ENCODE data around the gene PEMT.

The PEMT gene

GRCh38 chr17:17546399-17547185, 44.9 kb downstream of the PEMT start:
- TF ChIP-seq, protein P1, sequence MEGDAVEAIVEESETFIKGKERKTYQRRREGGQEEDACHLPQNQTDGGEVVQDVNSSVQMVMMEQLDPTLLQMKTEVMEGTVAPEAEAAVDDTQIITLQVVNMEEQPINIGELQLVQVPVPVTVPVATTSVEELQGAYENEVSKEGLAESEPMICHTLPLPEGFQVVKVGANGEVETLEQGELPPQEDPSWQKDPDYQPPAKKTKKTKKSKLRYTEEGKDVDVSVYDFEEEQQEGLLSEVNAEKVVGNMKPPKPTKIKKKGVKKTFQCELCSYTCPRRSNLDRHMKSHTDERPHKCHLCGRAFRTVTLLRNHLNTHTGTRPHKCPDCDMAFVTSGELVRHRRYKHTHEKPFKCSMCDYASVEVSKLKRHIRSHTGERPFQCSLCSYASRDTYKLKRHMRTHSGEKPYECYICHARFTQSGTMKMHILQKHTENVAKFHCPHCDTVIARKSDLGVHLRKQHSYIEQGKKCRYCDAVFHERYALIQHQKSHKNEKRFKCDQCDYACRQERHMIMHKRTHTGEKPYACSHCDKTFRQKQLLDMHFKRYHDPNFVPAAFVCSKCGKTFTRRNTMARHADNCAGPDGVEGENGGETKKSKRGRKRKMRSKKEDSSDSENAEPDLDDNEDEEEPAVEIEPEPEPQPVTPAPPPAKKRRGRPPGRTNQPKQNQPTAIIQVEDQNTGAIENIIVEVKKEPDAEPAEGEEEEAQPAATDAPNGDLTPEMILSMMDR (conservative IDR thresholded peaks at IDR 0.05; ENCODE audit: control insufficient read depth, insufficient read depth, low read depth, low read length): no peak
- no peak overlapping the region for H3K4me3 ChIP-seq (ENCODE audit: control insufficient read depth, low read depth, low read length)
- DNase-seq (ENCODE audit: low read depth): no peak

DNA sequence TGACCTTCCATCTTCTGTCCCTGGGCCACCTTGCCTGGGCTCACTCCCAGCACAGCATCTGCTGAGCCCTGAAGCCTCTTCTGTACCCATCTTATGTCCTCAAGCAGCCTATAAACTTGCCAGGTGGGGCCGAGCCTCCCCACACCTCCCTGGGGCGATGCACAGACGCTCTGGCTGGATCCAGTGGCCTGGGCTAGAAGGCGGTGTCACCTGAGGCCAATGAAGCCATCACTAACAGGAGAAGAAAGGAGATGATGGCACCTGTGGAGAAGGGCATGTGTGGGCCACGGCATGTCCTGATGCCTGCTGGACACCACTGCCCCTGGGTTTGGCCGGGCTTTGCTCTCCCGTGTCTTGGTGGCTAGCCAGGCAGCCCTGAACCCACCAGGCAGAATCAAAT, 45.5 kb downstream of the PEMT start:
- TF ChIP-seq, protein P1 (conservative IDR thresholded peaks at IDR 0.05; ENCODE audit: control insufficient read depth, insufficient read depth, low read depth, low read length): no peak
- no peak overlapping the region for H3K4me3 ChIP-seq (ENCODE audit: control insufficient read depth, low read depth, low read length)
- DNase-seq (ENCODE audit: low read depth): no peak

DNA sequence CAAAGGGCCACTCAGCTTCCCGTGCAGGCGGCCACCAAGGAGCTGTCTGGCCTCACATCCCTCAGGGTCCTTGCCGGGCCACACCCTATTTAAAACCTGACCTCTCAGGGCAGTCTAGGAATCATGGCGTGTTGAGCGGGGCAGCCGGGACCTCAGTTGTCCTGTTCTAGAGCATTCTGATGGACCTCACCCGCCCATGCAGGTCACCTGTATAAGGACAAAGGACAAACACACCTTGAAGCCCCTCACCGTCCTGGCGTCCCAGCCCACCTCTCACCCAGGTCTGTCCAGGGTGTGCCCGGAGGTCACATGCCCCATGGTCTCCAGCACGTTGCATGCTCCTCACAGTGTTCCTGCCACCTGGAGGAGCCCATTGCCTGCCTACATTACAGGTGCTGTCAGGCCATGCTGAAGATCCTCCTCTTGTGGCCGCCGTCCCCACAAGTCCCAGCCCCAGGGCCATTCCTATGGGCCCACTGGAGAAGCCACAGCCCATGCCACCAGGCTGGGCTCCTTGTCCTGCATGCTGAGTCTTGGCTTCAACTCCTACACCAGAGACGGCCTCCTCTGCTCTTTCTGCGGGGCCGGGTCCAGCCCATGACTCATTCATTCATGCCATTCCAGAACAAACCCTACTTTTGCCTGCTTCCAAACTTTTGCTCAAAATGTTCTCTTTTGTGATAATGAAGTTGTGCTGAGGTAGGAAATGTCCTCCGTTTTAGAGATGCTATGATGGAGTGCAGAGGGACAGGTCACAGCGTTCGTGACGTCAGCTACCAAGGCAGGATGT, 46.3 kb downstream of the PEMT start:
- no peak overlapping the region for H3K4me3 ChIP-seq (ENCODE audit: control insufficient read depth, low read depth, low read length)
- TF ChIP-seq, protein P1 (conservative IDR thresholded peaks at IDR 0.05; ENCODE audit: control insufficient read depth, insufficient read depth, low read depth, low read length): no peak
- peak; percentile 57 for DNase-seq (ENCODE audit: low read depth)

- DNase-seq (ENCODE audit: low read depth): no peak
- TF ChIP-seq, protein P1 (conservative IDR thresholded peaks at IDR 0.05; ENCODE audit: control insufficient read depth, insufficient read depth, low read depth, low read length): no peak
- H3K4me3 ChIP-seq (ENCODE audit: control insufficient read depth, low read depth, low read length): no peak overlapping the region
Observed at GRCh38 chr17:17542906-17543635, 48.4 kb downstream of the PEMT start.

DNA sequence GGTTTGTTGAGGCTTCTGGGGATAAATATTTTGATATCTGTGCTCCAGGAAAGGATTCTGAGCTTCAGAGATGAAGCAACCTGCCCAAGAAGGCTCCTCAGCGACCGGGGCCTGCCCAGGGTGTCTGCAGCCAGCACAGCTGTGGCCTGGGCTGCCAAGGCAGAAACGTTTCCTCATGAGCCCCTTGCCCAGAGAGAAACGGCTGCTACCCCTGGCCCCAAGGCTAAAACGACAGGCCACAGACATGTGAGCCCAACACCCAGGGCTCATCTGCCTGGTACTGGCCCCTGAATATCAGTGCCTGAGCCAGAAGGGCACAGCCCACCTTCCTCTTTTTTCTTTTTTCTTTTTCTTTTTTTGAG, 49.9 kb downstream of the PEMT start:
- no peak for DNase-seq (ENCODE audit: low read depth)
- TF ChIP-seq, protein P1 (conservative IDR thresholded peaks at IDR 0.05; ENCODE audit: control insufficient read depth, insufficient read depth, low read depth, low read length): no peak

DNA sequence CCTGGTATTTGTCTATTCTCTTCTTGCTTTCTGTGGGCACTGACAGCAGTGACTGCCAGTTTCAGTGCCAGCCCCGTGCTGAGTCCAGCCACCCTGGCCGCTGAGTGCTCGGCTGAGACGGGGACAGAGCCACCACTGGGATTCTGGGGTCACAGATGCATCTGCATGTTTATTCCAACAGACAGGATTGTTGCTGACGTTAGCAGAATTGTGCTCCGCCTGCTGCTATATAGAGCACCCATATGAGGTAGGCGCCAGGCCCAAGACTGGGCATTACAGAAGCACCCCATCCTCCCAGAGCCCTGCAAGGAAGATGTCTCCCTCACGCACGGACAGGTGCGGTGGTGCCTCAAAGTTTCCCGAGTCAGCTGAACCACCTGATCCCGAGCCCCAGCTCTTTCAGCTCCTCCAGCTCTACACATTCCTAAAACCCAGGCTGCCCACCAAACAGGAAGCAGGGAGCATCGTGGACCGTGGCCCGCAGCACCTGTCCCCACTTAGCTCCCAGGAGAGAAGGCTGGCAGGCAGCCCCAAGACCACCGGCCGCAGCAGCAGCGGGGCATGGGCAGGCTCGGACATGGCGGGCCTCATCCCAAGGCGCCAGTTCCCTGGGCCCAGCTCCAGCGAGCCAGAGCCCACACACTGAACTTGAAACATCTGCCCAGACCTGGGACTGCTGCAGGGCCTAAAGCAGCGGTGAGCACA, 50.4 kb downstream of the PEMT start:
- no peak for DNase-seq (ENCODE audit: low read depth)
- no peak overlapping the region for H3K4me3 ChIP-seq (ENCODE audit: control insufficient read depth, low read depth, low read length)
- TF ChIP-seq, protein P1 (conservative IDR thresholded peaks at IDR 0.05; ENCODE audit: control insufficient read depth, insufficient read depth, low read depth, low read length): no peak

More for the DNA sequence above, 49.9 kb downstream of the PEMT start:
- no peak overlapping the region for H3K4me3 ChIP-seq (ENCODE audit: control insufficient read depth, low read depth, low read length)
